A549 (cell line): ENCODE results near the gene PDLIM1. TPM values are rescaled to one million over a fixed set of nuclear protein-coding genes. Genes with fewer than 3 reads are reported as not detected.

Experiments used
- BCL3 ChIP-seq: fragments of >200 bp; sonication (Bioruptor Twin); formaldehyde crosslinking; IDR thresholded peaks from 3 replicates; pipeline ENCODE4 v1.6.1; 2016
- CBX2 ChIP-seq: fragments of 200-600 bp; sonication (generic); IDR thresholded peaks from 2 replicates; pipeline ENCODE4 v1.6.1; 2016; ENCODE audit warnings: low read depth, mild to moderate bottlenecking, borderline replicate concordance
- CBX8 ChIP-seq: fragments of 200-600 bp; sonication (generic); IDR thresholded peaks from 2 replicates; pipeline ENCODE4 v1.6.1; 2016
- EHMT2 ChIP-seq: fragments of 200-600 bp; sonication (generic); IDR thresholded peaks from 2 replicates; pipeline ENCODE4 v1.6.1; 2016; ENCODE audit warnings: antibody characterized with exemption, low read depth, mild to moderate bottlenecking, moderate library complexity
- GATA3 ChIP-seq: IDR thresholded peaks from 2 replicates; pipeline ENCODE4 v1.6.1; 2012; ENCODE audit warnings: borderline replicate concordance
- HDAC2 ChIP-seq: fragments of 200-600 bp; sonication (generic); IDR thresholded peaks from 2 replicates; pipeline ENCODE4 v1.6.1; 2016
- HEYL ChIP-seq: fragments of 250-450 bp; sonication (Bioruptor Pico); IDR thresholded peaks from 2 replicates; pipeline ENCODE4 v1.8.0; 2021; ENCODE audit warnings: mild to moderate bottlenecking, moderate library complexity
- HOXA7 ChIP-seq: fragments of 250-450 bp; sonication (Bioruptor Pico); IDR thresholded peaks from 2 replicates; pipeline ENCODE4 v1.5.0; 2020; ENCODE audit warnings: mild to moderate bottlenecking, moderate library complexity
- HOXB13 ChIP-seq: fragments of 250-450 bp; sonication (Bioruptor Pico); IDR thresholded peaks from 2 replicates; pipeline ENCODE4 v1.5.0; 2020; ENCODE audit warnings: low read depth, mild to moderate bottlenecking, moderate library complexity
- HOXB5 ChIP-seq: fragments of 250-450 bp; sonication (Bioruptor Pico); IDR thresholded peaks from 2 replicates; pipeline ENCODE4 v1.5.0; 2020; ENCODE audit warnings: mild to moderate bottlenecking, moderate library complexity
- JUN ChIP-seq, 2 experiments: fragments of >200 bp; sonication (Bioruptor Twin); formaldehyde crosslinking; IDR thresholded peaks; 2 replicates in 1 of 2; 3 replicates in 1 of 2; pipeline ENCODE4 v1.6.1; 2016 to 2017
- KDM1A ChIP-seq: fragments of 200-600 bp; sonication (generic); IDR thresholded peaks from 2 replicates; pipeline ENCODE4 v1.6.1; 2016; ENCODE audit warnings: low read depth, mild to moderate bottlenecking
- KDM5A ChIP-seq: fragments of 200-600 bp; sonication (generic); IDR thresholded peaks from 2 replicates; pipeline ENCODE4 v1.6.1; 2016; ENCODE audit warnings: antibody characterized with exemption, mild to moderate bottlenecking
- MAFK ChIP-seq: fragments of 450-650 bp; IDR thresholded peaks from 2 replicates; pipeline ENCODE4 v1.6.1; 2014; ENCODE audit not compliant: partially characterized antibody
- MYC ChIP-seq: IDR thresholded peaks from 2 replicates; pipeline ENCODE4 v1.6.1; 2012; ENCODE audit warnings: mild to moderate bottlenecking, inconsistent platforms, low read length, improper control_type of control experiment, borderline replicate concordance
- PHF8 ChIP-seq: fragments of 200-600 bp; sonication (generic); IDR thresholded peaks from 2 replicates; pipeline ENCODE4 v1.6.1; 2016; ENCODE audit warnings: low read depth, mild to moderate bottlenecking, antibody characterized with exemption, moderate library complexity, borderline replicate concordance
- POLR2A ChIP-seq: IDR thresholded peaks from 2 replicates; pipeline ENCODE4 v1.6.1; 2012; ENCODE audit warnings: mild to moderate bottlenecking, low read length
- POLR2AphosphoS2 ChIP-seq: conservative IDR thresholded peaks from 2 replicates; pipeline ENCODE4 v1.6.1; 2012; ENCODE audit warnings: low read length, improper control_type of control experiment, inconsistent platforms
- RARB ChIP-seq: fragments of 250-450 bp; sonication (Bioruptor Pico); IDR thresholded peaks from 2 replicates; pipeline ENCODE4 v1.8.0; 2021; ENCODE audit warnings: mild to moderate bottlenecking, moderate library complexity
- RFX5 ChIP-seq: fragments of 450-650 bp; IDR thresholded peaks from 2 replicates; pipeline ENCODE4 v1.7.1; 2014; ENCODE audit warnings: antibody characterized with exemption, mild to moderate bottlenecking, moderate library complexity
- RNF2 ChIP-seq: fragments of 200-600 bp; sonication (generic); IDR thresholded peaks from 2 replicates; pipeline ENCODE4 v1.6.1; 2016; ENCODE audit warnings: low read depth, mild to moderate bottlenecking, antibody characterized with exemption, moderate library complexity, borderline replicate concordance
- SMC3 ChIP-seq: fragments of >200 bp; sonication (Bioruptor Twin); formaldehyde crosslinking; IDR thresholded peaks from 3 replicates; pipeline ENCODE4 v1.6.1; 2018; ENCODE audit warnings: inconsistent platforms
- SREBF2 ChIP-seq: fragments of 450-650 bp; IDR thresholded peaks from 2 replicates; pipeline ENCODE4 v1.6.1; 2014; ENCODE audit warnings: mild to moderate bottlenecking, moderate library complexity
- TFCP2L1 ChIP-seq: fragments of 250-450 bp; sonication (Bioruptor Pico); IDR thresholded peaks from 2 replicates; pipeline ENCODE4 v1.5.0; 2021; ENCODE audit warnings: mild to moderate bottlenecking
- ZFP36 ChIP-seq: fragments of 450-650 bp; IDR thresholded peaks from 2 replicates; pipeline ENCODE4 v1.6.1; 2014; ENCODE audit warnings: borderline replicate concordance; ENCODE audit not compliant: partially characterized antibody
- ZSCAN20 ChIP-seq: fragments of 250-450 bp; sonication (Bioruptor Pico); IDR thresholded peaks from 2 replicates; pipeline ENCODE4 v1.8.0; 2022; ENCODE audit warnings: mild to moderate bottlenecking, moderate library complexity
- polyA plus RNA-seq, 4 experiments: library from polyadenylated mRNA; depleted of rRNA in 3 of 4; stranded (reverse); fragments of >200 nt; fragmentation: RNase III in 1 of 4; extraction: RNeasy Plus Mini Kit Qiagen cat#74134 plus additional on column Dnase treatment in 1 of 4; gene quantifications; 2 replicates in 3 of 4; 3 replicates in 1 of 4; pipeline ENCODE4 v1.2.3, GENCODE V29; 2011 to 2017
- TF ChIP-seq, protein P1 (sequence below): fragments of >200 bp; sonication (Bioruptor Twin); formaldehyde crosslinking; IDR thresholded peaks from 3 replicates; pipeline ENCODE4 v1.5.1; 2016
- TF ChIP-seq, protein P2 (sequence below): fragments of 450-650 bp; IDR thresholded peaks from 2 replicates; pipeline ENCODE4 v1.6.1; 2014; ENCODE audit warnings: antibody characterized with exemption

The PDLIM1 gene
- polyA plus RNA-seq, 2 of the 4 experiments (the other 2 are of a cell fraction) = 92.5 to 128 TPM

DNA sequence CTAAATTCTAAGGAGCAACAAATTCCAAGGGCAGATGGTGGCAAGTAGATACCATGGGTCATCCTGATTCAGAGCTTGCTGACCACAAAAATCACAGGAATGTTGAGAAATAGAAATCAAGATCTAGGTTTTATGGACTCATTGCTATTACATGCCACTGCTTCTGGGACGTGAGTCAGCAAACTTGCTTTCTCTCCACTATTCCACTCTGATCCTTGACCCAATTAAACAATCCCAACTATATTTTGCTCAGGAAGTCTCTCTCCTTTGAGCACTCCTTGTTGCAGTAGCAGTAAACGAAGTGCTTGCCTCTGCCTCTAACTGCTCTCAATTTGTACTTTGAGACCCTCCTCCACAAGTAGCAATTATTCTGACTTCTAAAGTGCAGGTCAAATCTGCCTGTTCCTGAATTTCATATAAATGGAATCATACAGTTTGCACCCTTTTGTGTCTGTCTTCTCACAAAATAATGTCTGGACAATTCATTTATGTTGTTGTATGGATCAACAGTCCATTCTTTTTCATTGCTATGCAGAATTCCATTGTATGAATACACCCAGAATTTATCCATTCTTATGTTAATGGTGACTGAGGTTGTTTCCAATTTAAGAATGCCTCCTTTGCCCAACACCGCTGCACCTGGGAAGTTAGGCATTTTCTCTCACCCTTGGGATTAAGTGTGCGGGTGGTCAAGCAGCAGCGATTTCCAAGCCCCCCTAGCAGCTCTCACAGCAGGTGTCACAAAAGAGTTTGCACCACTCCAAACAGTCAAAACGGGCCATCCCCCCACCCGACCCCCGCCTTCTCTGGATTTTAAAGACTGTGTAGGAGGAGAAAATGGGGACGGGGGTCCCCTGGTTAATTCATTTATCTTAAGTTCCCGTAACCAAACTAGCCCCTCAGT is 60.8 kb downstream of the PDLIM1 start (continued):
- TF ChIP-seq POLR2AphosphoS2 (no peak), SMC3 (peak; percentile 18; the same call in 1 of the 3 replicates), RARB (CRISPR knock-in tag) (no peak), EHMT2 (no peak), MAFK (peak; percentile 99), POLR2A (no peak), HDAC2 (no peak), TFCP2L1 (CRISPR knock-in tag) (no peak), RNF2 (no peak), JUN (IDR thresholded peaks at IDR 0.05) (peak in 1 of 2 experiments; percentile 84; a peak in 3 of 5 replicates), HOXB13 (CRISPR knock-in tag) (peak; percentile 13; the same call in 1 of the 2 replicates), KDM1A (no peak), BCL3 (0 out of 3 replicates have a peak, but pooled peaks have one; percentile 38), HOXB5 (CRISPR knock-in tag) (peak; percentile 16; the same call in 1 of the 2 replicates), PHF8 (no peak), CBX8 (no peak), HEYL (CRISPR knock-in tag) (no peak), CBX2 (no peak), ZSCAN20 (CRISPR knock-in tag) (no peak), RFX5 (no peak), KDM5A (no peak), GATA3 (peak; percentile 93), ZFP36 (no peak), MYC (no peak), HOXA7 (CRISPR knock-in tag) (peak; percentile 68), SREBF2 (no peak)
- TF ChIP-seq, protein P1, sequence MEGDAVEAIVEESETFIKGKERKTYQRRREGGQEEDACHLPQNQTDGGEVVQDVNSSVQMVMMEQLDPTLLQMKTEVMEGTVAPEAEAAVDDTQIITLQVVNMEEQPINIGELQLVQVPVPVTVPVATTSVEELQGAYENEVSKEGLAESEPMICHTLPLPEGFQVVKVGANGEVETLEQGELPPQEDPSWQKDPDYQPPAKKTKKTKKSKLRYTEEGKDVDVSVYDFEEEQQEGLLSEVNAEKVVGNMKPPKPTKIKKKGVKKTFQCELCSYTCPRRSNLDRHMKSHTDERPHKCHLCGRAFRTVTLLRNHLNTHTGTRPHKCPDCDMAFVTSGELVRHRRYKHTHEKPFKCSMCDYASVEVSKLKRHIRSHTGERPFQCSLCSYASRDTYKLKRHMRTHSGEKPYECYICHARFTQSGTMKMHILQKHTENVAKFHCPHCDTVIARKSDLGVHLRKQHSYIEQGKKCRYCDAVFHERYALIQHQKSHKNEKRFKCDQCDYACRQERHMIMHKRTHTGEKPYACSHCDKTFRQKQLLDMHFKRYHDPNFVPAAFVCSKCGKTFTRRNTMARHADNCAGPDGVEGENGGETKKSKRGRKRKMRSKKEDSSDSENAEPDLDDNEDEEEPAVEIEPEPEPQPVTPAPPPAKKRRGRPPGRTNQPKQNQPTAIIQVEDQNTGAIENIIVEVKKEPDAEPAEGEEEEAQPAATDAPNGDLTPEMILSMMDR = no peak
- TF ChIP-seq, protein P2, sequence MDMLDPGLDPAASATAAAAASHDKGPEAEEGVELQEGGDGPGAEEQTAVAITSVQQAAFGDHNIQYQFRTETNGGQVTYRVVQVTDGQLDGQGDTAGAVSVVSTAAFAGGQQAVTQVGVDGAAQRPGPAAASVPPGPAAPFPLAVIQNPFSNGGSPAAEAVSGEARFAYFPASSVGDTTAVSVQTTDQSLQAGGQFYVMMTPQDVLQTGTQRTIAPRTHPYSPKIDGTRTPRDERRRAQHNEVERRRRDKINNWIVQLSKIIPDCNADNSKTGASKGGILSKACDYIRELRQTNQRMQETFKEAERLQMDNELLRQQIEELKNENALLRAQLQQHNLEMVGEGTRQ = no peak
- TF ChIP-seq, all 56 proteins: peak for 16
